CMK (cell line): ENCODE data around the gene DAAM2.

ENCODE experiments used
- DNase-seq: peaks from one replicate; pipeline ENCODE4 v3.0.0-alpha.2; 2010; ENCODE audit warnings: low read depth

DAAM2 gene

DNA sequence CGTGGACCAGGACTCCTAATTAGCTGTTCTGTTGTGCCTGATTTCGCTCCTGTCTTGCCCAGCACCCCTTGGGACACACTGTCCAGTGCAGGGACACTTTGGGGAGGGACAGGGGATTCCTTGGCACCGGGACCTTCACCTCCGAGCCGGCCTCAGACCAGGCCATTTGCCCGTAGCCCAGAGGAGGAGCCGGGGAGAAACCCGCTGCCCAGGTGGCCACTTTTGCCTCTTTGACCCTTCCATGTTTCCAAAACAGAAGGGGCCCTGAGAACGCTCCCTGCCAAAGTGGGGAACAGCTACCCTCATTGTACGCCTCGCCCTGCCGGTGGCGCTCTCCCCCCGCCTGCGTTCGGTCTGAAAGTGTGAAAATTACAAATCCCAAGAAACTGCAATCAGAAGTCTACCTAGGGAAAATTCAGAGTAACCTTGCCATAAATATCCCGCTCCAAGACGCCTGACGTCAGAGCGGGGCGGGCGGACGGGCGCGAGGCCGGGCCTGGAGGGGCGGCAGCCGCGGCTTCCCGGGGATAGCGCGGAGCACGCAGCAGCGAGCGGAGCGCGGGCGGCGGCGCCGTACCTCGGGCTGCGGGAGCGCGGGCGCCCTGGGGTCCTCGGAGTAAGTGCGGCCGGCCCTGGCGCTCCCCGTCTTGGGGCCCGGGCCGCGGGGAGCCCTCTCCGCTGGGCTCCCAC, at the start of gene DAAM2:
Gene DAAM2, plus strand, starts transcription at position 527 of the 690 bp plus-strand sequence. CDS start 63,927 bp downstream, outside the sequence.
- DNase-seq: no peak

DNA sequence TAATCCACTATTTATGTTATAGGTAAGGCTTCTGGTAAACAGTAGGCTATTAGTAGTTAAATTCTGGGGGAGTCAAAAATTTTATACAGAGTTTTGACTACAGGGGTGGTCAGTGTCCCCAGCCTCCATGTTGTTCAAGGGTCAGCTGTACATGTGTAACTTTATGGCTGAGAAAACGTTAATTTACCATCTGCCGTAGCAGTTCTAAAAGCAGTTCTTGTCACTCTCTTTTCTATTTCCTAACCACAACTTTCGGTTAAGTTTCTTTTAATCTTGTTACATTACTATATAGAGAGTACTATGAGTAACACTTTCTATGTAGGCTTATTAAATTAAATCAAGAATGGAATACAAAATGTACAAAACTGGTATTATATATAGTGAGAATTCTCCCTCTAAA, 45.4 kb upstream of the DAAM2 start:
- DNase-seq: no peak

DNA sequence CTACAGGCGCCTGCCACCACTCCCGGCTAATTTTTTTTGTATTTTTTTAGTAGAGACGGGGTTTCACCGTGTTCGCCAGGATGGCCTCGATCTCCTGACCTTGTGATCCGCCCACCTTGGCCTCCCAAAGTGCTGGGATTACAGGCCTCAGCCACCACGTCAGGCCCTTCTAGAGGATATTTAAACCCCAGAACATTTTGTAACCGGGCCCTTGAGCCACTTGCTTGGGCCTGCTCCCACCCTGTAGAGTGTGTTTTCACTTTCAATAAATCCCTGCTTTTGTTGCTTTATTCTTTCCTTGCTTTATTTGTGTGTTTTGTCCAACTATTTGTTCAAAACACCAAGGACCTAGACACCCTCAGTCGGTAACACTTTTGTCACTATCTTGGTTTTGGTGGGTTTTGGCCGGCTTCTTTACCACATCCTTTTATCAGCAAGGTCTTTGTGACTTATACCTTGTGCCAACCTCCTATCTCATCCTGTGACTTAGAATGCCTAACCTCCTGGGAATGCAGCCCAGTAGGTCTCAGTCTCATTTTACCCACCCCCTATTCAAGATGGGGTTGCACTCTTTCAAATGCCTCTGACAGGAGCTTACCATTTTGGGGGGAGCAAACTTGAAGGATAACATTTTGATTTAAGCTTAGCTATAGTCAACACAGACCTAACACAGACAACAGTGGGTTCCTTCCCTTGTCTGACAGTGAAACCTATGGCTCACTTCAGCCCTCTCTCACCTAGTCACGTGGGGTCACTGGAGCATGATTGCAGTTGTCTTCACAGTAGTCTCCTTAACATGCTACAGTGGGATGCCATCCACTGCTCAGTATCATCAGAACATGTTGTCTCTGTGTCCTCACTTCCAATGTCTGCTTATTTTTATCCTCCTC, 39.1 kb upstream of the DAAM2 start:
- DNase-seq: no peak

DNA sequence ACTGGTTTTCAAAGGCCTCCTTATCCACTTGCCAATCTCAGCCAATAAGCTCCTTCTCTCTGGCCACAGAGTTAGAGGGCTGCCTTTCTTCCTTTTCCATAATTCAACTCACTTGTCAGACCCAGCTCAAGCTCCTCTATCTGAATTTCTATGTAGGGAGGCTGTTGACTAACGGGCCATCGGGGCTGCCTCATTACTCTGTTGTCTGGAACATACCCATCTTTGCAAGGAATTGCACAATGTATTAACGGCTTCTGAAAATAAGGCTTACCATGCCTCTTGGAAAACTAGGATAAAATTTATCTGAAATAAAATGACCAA, 38.5 kb upstream of the DAAM2 start:
- no peak for DNase-seq

DNA sequence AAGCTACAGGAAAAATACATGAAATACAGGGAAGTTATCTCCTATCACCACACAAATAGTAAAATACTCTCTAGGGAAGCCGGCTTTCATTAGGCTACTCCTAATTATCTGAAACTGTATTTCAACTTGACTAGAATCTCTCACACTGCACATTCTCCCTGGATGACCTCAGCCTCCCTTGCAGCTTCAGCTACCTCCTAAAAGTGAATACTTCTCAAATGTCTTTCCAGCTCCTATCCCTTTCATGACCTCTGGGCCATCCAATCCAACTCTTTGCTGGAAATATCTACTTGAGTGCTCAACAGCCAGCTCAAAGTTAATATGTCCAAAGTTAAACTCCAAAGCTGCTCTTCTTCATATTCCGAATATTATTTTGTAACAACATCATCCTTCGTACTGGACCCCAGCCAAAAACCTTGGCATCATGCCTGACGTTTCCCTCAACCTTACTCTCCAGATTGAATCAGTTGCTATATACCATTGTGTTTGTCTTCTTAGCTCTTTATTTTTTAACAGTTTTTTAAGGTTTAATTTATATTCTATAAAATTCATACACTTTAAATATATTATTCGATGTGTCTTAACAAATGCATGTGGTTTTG, 37.6 kb upstream of the DAAM2 start:
- DNase-seq: no peak

DNA sequence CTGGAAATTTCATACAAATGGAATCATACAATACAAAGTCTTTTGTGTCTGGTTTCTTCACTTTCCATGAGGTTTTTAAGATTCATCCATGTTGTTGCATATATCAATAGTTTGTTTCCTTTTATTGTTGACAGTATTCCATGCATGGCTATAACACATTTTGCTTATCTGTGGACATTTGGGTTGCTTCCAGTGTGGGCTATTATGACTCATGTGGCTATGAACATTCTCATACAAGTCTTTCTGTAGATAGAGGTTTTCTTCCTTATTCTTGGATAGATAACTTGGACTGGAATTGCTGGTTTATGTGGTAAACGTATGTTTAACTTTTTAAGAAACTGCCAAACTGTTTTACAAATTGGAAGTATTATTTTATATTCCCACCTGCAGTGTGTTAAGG, 36.9 kb upstream of the DAAM2 start:
- DNase-seq: no peak

DNA sequence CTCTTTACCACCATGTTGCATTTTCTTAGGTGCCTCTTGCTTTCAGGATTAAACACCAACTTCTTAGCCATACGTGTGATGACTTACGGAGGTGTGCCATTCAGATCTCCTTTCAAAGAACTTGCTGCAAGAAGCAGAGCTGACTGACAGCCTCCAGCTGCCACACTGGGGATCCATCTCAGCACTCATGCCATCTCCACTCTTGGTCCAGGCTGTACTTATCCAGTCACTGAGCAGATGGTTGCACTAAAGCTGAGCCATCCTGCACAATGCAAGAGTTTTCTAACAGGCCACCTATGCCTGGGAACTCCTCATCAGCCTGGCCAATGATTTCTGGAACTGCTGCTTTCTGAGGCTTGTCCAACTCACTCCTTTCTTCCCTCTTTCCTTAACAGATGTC, 35.6 kb upstream of the DAAM2 start:
- DNase-seq: no peak

DNA sequence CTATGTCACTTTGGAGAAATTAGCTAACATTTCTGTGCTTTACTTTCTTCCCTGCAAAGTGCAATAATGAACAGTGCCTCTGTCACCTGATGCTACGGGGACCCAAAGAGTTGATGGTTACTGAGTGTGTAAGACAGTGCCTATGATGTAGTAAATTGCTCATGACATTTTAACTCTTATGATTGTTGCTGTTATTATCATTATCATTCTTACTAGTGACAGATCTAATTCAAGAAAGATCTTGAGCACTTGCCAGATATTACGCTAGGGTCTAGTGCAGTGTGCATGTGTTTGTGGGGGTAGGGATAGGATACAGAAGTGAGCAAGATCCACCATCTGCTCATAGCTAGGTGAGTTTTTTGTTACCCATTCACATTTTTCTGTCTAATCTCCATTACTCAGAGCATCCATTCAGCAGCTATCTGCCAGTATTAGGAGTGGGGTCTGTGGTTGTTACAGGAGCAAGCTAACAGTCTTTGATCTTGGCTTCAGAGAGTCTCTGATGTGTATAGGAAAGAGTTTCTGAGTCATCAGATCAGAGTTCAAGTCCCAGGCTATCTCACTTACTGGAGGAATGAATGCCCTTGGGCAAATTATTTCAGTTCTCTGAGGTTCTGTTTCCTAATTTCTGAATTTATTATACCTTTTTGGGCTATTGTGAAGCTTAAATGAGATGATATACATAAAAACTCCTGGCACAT, 33.1 kb upstream of the DAAM2 start:
- no peak for DNase-seq

DNA sequence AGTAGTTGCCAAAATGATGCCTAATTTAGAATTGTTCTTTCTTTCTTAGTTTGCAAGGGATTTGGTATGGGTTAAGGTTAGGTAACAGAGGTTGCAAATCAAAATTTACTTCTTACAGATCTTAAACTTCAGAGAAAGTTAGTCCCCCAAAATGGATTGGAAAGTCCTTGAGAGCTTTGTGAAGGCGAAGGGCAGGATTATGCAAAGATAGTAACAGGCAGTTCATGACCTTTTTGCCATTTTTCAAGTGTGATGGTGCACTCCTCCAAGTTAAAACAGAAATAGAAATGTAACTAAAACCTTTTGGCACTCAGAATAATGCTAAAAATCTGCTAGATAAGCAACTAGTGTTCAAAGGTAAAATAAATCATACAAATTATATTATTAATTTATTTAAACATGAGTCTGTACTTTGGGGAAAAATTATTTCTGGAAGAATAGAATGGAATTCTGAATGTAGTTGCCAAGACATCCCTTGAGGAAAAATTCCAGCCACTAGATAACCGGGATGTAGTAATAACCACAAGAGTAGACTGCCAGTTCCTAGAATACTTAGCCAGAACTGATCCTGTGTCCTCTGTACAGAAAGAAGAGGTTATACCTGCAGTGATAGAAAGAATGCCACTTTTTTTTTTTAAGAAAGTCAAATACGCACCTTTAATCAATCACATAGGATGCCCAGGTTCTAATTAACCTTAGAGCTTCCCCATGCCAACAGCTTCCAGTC, 31.8 kb upstream of the DAAM2 start:
- no peak for DNase-seq

DNA sequence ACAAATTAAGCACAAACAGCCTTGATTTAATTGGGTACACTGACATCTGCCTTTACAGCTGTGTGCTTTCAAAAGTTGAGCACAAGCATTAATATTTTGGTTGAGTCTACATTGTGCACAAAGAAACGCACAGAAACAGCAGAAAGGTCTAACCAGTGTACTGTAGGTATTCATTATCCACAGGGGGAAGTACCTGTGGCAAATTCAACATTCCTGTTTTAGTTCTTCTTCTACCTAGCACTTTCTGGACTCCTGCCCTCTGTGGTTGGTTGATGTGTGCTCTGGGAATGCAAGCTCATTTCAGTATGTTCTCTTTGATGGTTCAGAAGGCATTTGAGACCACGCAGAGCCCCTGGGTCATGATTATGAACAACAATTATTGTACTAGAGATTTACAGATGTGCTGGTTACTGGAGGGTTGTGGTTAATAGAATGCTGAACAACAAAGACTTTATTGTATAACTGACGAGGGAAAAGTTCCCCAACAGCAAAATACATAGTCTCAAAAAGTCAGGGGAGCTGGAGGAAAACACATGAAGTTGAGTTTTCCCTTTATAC, 26.6 kb upstream of the DAAM2 start:
- no peak for DNase-seq

DNA sequence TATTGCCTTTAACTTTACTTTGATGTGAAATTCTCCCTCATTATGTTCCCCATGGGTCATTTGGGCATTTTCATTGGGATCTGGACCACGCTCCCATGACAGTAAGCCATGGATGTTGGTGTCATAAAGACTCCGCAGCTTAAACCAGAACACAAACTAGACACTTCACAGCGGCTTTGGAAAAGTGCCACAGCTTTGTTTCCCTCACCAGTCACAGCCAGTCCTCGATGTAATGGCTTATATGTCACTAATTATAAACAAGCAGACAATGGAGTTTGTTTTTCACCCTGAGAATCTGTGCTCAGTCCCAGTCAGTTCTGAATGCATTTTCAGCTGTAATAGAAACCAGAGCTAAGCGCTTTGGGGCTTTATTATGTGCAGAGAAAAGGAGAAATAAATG, 23.2 kb upstream of the DAAM2 start:
- DNase-seq: no peak

DNA sequence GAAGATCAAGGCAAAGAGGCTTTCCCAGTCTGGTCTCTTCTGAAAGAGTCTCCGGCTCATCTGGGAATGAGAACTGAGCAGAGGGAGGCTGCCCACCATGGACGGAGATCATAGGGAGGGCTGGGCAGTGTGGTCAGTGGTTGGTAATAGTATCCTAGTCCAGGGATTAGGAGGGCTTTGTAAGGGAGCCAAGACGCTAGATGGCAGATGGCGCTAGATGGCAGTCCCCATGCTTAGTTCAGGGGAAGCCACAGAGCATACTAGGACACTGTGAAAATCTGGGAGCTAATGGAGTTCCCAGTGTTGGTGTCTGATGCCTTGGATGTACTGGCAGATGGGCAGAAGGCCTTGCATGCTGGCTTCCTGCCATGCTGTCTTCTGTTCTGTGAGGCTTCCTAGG, 21.7 kb upstream of the DAAM2 start:
- DNase-seq: no peak

DNA sequence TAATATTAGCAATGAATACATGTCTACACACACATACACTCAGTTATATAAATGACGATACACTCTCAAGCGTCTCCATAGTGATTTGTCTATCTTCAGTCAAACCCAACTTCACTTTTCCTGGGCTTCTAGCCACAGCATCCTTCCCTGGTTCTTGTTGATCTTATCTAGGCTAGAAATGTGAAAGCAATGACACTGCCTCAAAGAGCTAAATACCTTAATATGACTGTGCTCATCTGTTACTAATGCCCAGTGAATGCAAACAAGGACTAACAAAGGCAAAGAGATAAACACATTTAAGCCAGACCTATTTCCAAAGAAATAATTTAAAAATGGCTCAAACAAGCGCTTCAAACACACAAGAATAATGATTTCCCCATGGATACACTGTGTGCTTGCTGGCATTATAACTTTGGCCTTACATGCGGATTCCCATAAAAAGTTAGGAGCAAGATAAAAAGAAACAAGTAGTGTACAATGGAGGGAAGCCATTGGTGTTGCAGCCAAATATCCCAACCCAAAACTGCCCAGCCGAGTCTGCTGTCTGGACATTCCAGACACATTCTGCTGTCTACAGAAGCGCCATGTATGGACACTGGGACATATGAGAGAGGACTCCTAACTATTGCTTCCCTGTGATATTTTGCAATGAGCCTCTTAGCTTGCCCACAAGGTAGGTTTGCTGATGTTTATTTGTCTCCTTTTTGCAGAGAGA, 19.5 kb upstream of the DAAM2 start:
- DNase-seq: no peak

DNA sequence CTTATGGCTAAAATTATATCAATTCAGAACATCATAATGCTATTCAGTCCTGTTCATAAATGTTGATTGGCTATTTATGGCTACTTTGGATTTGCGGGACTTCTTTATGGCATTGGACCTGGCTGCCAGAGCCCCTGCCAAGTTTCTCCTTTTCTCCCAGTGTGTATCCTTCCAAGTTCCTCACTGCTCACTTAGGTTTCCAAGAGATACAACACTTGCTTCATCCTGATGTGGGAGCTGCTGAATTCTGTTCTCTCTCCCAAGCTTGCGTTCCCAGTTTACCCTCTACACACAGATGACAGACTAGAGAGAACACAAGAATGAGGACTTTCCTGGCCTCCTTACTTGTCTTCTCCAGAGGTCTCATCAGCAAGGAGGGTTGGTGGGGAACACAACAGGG, 18.4 kb upstream of the DAAM2 start:
- DNase-seq: no peak

DNA sequence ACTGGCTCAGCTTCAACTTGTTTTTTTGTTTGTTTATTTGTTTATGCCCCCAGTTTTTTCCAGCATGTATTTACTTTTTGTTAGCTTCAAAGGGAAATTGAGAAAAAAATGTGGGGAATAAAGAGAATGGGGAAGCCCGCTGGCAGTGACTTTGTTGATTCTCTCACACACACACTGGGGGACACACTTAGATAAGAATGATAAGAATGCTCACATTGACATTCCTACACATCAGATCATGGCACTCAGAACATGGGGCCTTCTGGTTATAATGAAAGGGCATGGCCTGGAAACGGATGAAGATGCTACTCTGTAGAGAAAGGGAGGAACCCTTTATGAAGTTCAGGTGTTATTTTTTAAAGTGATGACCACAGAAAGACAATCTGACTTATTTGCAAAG, 15.6 kb upstream of the DAAM2 start:
- no peak for DNase-seq

DNA sequence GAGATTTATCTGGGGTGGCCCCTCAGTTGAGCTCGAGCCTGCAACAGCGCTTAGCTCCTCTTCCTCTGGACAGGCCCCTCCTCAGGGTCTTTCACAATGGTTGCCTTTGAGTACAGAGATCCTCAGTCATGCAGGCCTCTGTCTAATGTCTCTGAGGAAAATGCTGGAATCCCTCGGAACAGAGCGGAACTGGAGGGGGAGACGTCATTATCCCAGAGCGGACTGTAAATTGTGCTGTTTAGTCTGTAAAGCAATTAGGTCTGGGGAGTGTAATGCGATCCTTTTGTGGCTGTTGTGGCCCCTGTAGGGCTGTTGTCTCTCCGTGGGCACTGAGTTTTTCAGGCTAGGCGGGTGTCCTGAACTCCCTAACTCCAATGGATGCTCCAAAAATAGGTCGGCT, 15.0 kb upstream of the DAAM2 start:
- no peak for DNase-seq

DNA sequence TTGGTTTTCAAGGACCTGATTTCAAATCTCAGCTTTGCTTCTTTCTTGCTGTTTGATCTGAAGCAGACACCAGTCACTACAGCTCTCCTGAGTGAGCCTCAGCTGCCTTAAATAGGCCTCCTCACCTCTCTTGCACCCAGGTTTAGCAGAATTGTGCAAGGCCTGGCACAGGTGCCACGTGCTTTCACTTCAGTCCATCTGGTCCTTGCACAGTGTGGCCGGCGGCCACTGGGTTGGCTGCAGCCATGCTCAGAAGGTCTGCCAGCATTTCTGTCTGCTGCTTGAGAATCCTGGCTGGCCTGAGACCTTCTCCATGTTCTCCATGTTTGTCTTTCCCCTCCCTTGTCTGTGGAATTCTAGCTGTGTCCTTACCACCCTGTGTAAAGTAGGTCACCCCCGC, 14.5 kb upstream of the DAAM2 start:
- DNase-seq: no peak

DNA sequence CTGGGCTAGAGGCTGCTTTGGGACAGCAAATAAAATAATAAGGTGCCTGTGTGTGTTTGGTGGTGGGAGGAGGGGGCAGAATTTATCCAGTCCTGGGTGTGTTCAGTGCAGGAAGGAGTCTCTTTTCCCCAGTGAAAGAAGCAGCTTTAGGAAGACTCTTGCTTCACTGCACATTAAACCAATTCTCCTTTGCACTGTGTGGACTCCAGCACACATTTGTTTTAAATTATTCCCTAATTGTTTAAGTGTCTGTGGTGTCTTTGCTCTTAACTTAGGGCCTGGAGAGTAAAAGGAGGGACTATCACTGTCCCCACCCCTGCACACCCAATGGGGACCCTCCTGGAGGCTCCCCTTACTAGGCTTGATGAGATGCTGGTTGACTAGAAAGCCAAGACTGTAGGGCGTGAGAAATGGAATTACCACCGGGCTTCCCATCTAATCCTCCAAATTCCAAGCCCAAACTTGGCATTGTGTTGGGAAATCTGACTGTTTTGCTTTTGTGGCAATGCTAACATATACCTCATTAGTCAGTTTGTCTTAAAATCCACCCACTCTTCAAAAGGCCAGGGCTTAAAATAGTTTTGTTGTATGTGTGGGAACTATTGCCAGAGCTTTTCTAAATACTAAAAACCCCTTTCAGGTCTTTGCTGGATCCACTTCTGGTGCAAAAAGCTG, 13.5 kb upstream of the DAAM2 start:
- no peak for DNase-seq

DNA sequence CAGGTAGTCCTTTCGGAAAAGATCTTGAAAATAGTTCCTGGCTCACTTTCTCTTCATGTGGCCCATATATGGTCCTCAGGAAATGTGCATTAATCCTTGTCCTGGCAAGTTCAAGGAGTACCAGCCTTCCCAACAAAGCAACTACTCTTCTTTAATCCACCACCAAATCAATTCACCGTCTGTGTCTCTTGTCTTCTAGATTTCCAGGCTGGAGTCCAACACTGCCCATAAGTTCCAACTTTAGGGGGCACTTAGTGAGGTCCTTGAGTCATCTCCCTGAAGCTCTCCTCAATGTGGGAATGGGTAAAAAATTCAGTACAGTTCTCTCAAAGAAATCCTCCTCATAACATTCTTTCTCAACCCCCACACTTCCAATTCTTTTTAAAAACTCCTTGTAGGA, 6.9 kb upstream of the DAAM2 start:
- DNase-seq: no peak

DNA sequence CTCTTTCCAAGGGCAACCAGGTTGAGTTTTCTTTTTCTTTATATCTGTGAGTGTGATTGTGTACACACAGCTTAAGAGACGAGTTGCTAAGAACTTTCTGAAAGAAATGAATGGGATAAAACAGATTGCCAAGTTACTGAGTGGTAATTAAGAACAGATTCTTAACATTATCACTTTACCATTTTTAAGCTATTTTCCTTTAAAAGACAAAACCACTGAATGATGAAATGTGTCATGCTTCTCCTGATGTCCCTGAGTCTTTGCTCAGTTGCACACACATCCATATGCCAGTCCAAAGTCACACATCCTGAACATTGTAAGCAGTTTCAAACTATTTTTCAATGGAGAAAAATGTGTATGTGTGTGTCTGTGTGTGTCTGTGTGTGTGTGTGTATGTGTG, 5.5 kb upstream of the DAAM2 start:
- DNase-seq: no peak

DNA sequence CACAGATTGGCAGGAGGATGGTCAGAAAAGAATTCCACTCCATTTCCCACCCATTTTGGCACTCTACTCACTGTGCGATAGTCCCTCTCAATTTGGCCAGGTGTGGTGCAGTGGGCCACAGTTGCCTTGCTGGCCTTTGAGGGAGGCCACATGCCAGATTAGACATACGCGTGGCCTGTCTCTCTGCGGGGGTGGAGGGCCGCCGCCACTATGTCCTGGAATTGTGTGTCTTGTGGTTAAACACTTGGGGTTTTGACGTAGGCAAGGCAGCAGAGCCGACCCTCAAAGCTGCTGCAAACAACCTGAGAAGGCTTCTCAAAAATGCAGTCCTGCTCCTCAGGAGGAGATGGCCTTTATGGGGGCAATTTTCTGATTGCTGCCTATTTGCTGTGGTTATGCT, 4.9 kb upstream of the DAAM2 start:
- no peak for DNase-seq
